Central memory CD8-positive, alpha-beta T cell (primary cell): ENCODE results near the gene GAGE13.
"Not testable (repeated sequence)": the region's sequence is repeated elsewhere in the genome, so short reads cannot be mapped to it uniquely, and the experiment has no call there.

Experiments
- ATAC-seq: fragments of 150-1000 bp; cut with Tn5 transposase; replicated peaks from 2 replicates; pipeline ENCODE4 v1.10.0; 2022; ENCODE audit warnings: mild to moderate bottlenecking, moderate FRiP score, moderate number of reproducible peaks; ENCODE audit not compliant: poor library complexity, severe bottlenecking; ENCODE audit errors: extremely low read depth
- DNase-seq, 2 donors: peaks; one replicate each; pipeline ENCODE4 v3.0.0; 2021; ENCODE audit warnings: low spot score in 2 of 2
- H3K27ac Mint-ChIP-seq: one replicate; pipeline ENCODE4 v1.8.0; 2022; ENCODE audit warnings: low read depth, mild to moderate bottlenecking, moderate library complexity, mixed read lengths
- H3K27me3 Mint-ChIP-seq: one replicate; pipeline ENCODE4 v1.8.0; 2022; ENCODE audit warnings: mixed read lengths
- H3K36me3 Mint-ChIP-seq: one replicate; pipeline ENCODE4 v1.8.0; 2022; ENCODE audit warnings: mild to moderate bottlenecking, moderate library complexity, mixed read lengths; ENCODE audit not compliant: insufficient read depth
- H3K4me1 Mint-ChIP-seq: one replicate; pipeline ENCODE4 v1.8.0; 2022; ENCODE audit warnings: mixed read lengths
- H3K4me3 Mint-ChIP-seq: one replicate; pipeline ENCODE4 v1.8.0; 2022; ENCODE audit warnings: mild to moderate bottlenecking, moderate library complexity, mixed read lengths
- H3K9me3 Mint-ChIP-seq: one replicate; pipeline ENCODE4 v1.8.0; 2022; ENCODE audit warnings: mixed read lengths

Gene GAGE13

DNA sequence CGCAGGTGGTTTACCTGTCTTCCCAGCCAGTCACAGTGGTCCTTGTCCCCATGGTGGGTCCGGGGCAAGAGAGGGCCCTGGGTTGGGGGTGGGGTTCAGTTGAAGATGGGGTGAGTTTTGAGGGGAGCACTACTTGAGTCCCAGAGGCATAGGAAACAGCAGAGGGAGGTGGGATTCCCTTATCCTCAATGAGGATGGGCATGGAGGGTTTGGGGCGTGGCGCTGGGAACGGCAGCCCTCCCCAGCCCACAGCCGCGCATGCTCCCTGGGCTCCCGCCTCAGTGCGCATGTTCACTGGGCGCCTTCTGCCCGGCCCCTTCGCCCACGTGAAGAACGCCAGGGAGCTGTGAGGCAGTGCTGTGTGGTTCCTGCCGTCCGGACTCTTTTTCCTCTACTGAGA is at the start of gene GAGE13:
GAGE13 (plus strand) TSS at position 301 of the 400 bp plus-strand sequence. CDS start 1,156 bp downstream, outside the sequence.
- H3K27me3 Mint-ChIP-seq, H3K36me3 Mint-ChIP-seq, H3K27ac Mint-ChIP-seq, H3K4me1 Mint-ChIP-seq, H3K4me3 Mint-ChIP-seq, H3K9me3 Mint-ChIP-seq, ATAC-seq, DNase-seq: not testable (repeated sequence)

- Mint-ChIP-seq H3K27me3 (no peaks in the 10 kb centered on the region), H3K4me3 (no peak overlapping the region), H3K27ac (no peak overlapping the region), H3K9me3 (no peaks in the 10 kb centered on the region), H3K4me1 (peaks cover 25% of the 10 kb centered on the region), H3K36me3 (peaks cover 8% of the 10 kb centered on the region)
- DNase-seq: no peak
- no peak for ATAC-seq
Observed at GRCh38 chrX:49282647-49283011, 48.8 kb upstream of the GAGE13 start.

DNA sequence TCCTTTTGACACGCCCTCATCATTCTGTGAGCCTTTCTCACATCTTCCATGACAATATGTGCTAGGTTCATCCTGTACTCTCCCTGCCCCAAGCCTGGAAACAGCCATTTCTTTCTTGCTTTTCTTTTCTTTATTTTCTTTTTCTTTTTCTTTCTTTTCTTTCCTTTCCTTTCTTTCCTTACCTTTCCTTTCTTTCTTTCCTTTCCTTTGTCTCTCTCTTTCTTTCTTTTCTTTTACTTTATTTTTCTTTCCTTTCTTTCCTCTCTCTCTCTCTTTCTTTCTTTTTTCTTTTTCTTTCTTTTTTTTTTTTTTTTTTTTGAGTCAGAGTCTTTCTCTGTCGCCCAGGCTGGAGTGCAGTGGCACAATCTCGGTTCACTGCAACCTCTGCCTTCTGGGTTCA is 47.2 kb upstream of the GAGE13 start:
- Mint-ChIP-seq H3K4me3 (no peak overlapping the region), H3K36me3 (peaks cover 7% of the 10 kb centered on the region), H3K27ac (peak overlapping the region; percentile 62), H3K4me1 (peaks cover 21% of the 10 kb centered on the region), H3K9me3 (no peaks in the 10 kb centered on the region), H3K27me3 (no peaks in the 10 kb centered on the region)
- DNase-seq: no peak
- no peak for ATAC-seq

DNA sequence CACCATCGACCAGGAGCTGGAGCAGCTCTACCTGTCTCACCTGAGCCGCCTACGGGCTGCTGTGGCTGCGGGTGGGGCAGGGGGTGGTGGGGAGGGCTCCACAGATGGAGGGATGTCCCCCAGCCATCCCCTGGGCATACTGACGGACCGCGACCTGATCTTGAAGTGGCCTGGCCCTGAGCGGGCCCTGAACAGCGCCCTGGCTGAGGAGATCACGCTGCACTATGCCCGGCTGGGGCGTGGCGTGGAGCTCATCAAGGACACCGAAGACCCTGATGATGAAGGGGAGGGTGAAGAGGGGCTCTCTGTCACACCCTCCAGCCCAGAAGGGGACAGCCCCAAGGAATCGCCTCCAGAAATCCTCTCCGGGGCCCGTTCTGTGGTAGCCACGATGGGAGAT is 45.2 kb upstream of the GAGE13 start:
- DNase-seq (no peak), ATAC-seq (no peak)
- Mint-ChIP-seq H3K36me3 (peaks cover 4% of the 10 kb centered on the region), H3K4me3 (no peak overlapping the region), H3K4me1 (peaks cover 21% of the 10 kb centered on the region), H3K27ac (no peak overlapping the region), H3K27me3 (no peaks in the 10 kb centered on the region), H3K9me3 (no peaks in the 10 kb centered on the region)

DNA sequence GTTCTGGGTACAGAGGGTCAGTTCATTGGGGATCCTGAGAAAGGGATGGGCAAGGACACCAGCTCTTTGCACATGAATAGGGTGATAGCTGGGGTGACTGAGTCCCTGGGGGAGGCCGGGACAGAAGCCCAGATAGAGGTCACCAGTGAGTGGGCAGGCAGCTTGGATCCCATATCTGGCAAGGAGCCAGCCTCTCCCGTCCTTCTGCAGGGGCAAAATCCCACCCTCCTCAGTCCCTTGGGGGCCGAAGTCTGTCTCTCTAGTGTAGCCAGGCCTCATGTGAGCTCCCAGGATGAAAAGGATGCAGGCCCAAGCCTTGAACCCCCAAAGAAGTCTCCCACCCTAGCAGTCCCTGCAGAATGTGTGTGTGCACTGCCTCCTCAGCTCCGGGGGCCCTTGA is 44.8 kb upstream of the GAGE13 start:
- Mint-ChIP-seq H3K9me3 (no peaks in the 10 kb centered on the region), H3K36me3 (peaks cover 4% of the 10 kb centered on the region), H3K4me1 (peaks cover 22% of the 10 kb centered on the region), H3K4me3 (no peak overlapping the region), H3K27me3 (no peaks in the 10 kb centered on the region), H3K27ac (no peak overlapping the region)
- no peak for DNase-seq
- no peak for ATAC-seq

DNA sequence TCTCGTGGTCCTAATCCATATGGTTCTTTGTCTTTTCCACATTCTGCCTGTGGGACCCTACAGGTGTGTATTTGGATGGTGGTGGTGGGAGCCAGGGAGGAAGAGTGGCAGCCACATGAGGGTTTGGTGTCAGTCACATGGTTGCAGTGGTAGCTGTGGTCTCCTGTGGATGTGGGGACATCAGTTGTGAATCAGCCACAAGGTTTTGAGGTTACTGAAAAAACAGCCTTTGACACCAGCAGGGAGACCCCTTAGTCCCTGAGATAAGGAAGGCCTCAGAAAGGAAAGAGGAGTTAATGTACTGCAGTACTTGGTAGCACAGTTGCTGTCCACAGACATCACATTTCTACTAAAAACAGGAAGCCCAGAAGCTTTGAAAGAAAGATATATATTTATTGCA is 43.7 kb upstream of the GAGE13 start:
- no peaks in the 10 kb centered on the region for H3K27me3 Mint-ChIP-seq
- H3K9me3 Mint-ChIP-seq: no peaks in the 10 kb centered on the region
- H3K4me3 Mint-ChIP-seq: no peak overlapping the region
- H3K4me1 Mint-ChIP-seq: peaks cover 23% of the 10 kb centered on the region
- H3K27ac Mint-ChIP-seq: no peak overlapping the region
- ATAC-seq (no peak), DNase-seq (no peak)
- peaks cover 4% of the 10 kb centered on the region for H3K36me3 Mint-ChIP-seq

GRCh38 chrX:49290215-49290614 is 41.2 kb upstream of the GAGE13 start:
- Mint-ChIP-seq H3K36me3 (no peaks in the 10 kb centered on the region), H3K9me3 (no peaks in the 10 kb centered on the region), H3K27ac (no peak overlapping the region), H3K4me3 (no peak overlapping the region), H3K27me3 (no peaks in the 10 kb centered on the region), H3K4me1 (peaks cover 23% of the 10 kb centered on the region)
- ATAC-seq: no peak
- no peak for DNase-seq

DNA sequence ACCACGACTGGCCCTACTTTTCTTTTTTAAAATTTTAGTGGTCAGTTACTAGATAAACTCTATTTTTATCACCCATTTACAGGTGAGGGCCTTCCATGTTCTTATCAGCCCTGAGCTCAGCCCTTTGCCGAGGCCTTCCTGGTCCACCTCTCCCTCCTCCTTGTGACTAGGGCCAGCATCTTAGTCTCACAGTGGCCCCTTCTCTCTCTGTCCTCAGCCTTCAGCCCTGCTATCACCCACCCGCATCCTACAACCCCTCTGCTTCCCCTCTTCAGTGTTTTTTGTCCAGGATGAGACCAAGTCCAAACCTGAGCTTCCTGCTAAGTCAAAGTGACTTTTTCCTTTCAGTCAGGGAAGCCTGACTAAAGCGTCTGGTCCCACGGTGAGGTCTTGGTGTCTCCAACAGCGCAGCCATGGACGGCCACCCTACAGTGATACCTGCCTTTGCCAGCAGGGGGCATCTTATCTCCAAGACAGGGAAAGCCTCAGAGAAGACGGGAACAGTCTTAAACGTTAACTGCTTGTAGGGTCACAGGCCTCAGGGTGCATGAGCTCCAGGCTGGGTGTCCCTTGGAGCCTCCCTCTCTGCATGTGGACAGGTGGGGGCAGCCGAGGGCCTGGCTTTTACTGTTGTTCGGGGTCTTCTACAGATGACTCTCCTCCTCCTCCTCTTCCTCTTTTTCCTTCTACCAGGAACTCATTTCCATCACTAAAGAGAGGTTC is 39.6 kb upstream of the GAGE13 start:
- H3K27ac Mint-ChIP-seq: peak overlapping the region; percentile 68
- H3K9me3 Mint-ChIP-seq: no peaks in the 10 kb centered on the region
- H3K4me1 Mint-ChIP-seq: peaks cover 23% of the 10 kb centered on the region
- DNase-seq (peak; percentile 57), ATAC-seq (peak; percentile 64)
- no peaks in the 10 kb centered on the region for H3K27me3 Mint-ChIP-seq
- no peaks in the 10 kb centered on the region for H3K36me3 Mint-ChIP-seq
- no peak overlapping the region for H3K4me3 Mint-ChIP-seq

- DNase-seq (no peak), ATAC-seq (no peak)
- Mint-ChIP-seq H3K4me3 (no peak overlapping the region), H3K9me3 (no peaks in the 10 kb centered on the region), H3K4me1 (peaks cover 19% of the 10 kb centered on the region), H3K27me3 (no peaks in the 10 kb centered on the region), H3K27ac (peak overlapping the region; percentile 68), H3K36me3 (no peaks in the 10 kb centered on the region)
Observed at GRCh38 chrX:49292400-49293362, 38.7 kb upstream of the GAGE13 start.

DNA sequence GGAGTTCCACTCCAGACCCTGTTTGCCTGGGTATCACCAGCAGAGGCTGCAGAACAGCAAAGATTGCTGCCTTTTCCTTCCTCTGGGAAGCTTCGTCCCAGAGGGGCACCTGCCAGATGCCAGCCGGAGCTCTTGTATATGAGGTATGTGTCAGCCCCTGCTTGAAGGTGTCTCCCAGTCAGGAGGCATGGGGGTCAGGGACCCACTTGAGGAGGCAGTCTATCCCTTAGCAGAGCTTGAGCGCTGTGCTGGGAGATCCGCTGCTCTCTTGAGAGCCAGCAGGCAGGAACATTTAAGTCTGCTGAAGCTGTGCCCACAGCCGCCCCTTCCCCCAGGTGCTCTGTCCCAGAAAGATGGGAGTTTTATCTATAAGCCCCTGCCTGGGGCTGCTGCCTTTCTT is 32.1 kb upstream of the GAGE13 start:
- DNase-seq, H3K4me3 Mint-ChIP-seq, ATAC-seq, H3K36me3 Mint-ChIP-seq, H3K4me1 Mint-ChIP-seq, H3K27me3 Mint-ChIP-seq, H3K27ac Mint-ChIP-seq, H3K9me3 Mint-ChIP-seq: not testable (repeated sequence)

- DNase-seq (no peak), ATAC-seq (no peak)
- Mint-ChIP-seq H3K4me3 (no peak overlapping the region), H3K27me3 (no peaks in the 10 kb centered on the region), H3K36me3 (peaks cover 2% of the 10 kb centered on the region), H3K9me3 (no peaks in the 10 kb centered on the region), H3K4me1 (no peaks in the 10 kb centered on the region), H3K27ac (no peak overlapping the region)
Observed at GRCh38 chrX:49300703-49301102, 30.7 kb upstream of the GAGE13 start.

DNA sequence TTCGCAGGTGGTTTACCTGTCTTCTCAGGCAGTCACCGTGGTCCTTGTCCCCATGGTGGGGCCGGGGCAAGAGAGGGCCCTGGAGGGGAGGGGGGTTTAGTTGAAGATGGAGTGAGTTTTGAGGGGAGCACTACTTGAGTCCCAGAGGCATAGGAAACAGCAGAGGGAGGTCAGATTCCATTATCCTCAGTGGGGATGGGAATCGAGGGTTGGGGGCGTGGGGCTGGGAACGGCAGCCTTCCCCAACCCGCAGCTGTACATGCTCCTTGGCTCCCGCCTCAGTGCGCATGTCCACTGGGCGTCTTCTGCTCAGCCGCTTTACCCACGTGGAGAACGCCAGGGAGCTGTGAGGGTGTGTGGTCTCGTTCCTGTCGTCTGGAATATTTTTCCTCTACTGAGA is 28.0 kb upstream of the GAGE13 start, which contains the start of gene GAGE10:
GAGE10 (plus strand) TSS at position 301 of the 400 bp plus-strand sequence. CDS start 1,214 bp downstream, outside the sequence.
- ATAC-seq: no peak
- H3K27me3 Mint-ChIP-seq: no peaks in the 10 kb centered on the region
- H3K36me3 Mint-ChIP-seq: peaks cover 2% of the 10 kb centered on the region
- DNase-seq: no peak
- H3K4me1 Mint-ChIP-seq: no peaks in the 10 kb centered on the region
- no peaks in the 10 kb centered on the region for H3K9me3 Mint-ChIP-seq
- no peak within 1 kb of the TSS for H3K27ac Mint-ChIP-seq
- H3K4me3 Mint-ChIP-seq: no peak within 1 kb of the TSS

DNA sequence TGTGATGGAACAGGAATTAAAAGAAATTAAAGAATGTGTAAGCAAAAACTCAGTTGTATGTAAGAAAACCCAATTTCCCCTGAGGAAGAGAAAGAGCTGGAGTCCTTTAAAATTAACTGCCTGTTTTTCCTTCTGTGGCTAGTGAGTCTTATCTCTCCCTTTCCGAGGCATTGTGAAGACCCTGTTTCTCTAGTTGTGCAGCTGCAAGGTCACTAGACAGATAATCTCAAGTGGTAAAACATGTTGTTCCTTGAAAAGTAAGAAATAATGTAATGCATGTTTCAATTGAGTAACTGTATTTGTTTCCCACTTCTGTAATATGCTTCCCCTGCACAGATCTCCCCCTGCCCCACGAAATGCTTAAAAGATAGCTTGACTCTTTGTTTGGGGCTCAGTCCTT is 23.6 kb upstream of the GAGE13 start:
- H3K27ac Mint-ChIP-seq: peak overlapping the region; percentile 89

More for the DNA sequence above, 23.6 kb upstream of the GAGE13 start:
- not testable (repeated sequence) for H3K27me3 Mint-ChIP-seq, H3K36me3 Mint-ChIP-seq, H3K9me3 Mint-ChIP-seq, ATAC-seq, DNase-seq
- H3K4me1 Mint-ChIP-seq: peaks cover 21% of the 10 kb centered on the region
- H3K4me3 Mint-ChIP-seq: peak overlapping the region; percentile 75
